ENCODE data around the gene ARHGAP15.

- no peak for TF ChIP-seq CTCF (IDR thresholded peaks at IDR 0.05; ENCODE audit: low read depth, low read length, poor library complexity, severe bottlenecking)
- no peak for TF ChIP-seq EZH2phosphoT487 (IDR thresholded peaks at IDR 0.05; ENCODE audit: borderline replicate concordance, low read length)
Measured at GRCh38 chr2:143084462-143084861, 44.8 kb upstream of the ARHGAP15 start.
